Measurements from ENCODE around the gene TM7SF2. TPM values are rescaled to one million over a fixed set of nuclear protein-coding genes. Genes with fewer than 3 reads are reported as not detected.
"Not testable (repeated sequence)": the region's sequence is repeated elsewhere in the genome, so short reads cannot be mapped to it uniquely, and the experiment has no call there.

The TM7SF2 gene
- total RNA-seq, 1 experiment from 2014 or later = 113 TPM

DNA sequence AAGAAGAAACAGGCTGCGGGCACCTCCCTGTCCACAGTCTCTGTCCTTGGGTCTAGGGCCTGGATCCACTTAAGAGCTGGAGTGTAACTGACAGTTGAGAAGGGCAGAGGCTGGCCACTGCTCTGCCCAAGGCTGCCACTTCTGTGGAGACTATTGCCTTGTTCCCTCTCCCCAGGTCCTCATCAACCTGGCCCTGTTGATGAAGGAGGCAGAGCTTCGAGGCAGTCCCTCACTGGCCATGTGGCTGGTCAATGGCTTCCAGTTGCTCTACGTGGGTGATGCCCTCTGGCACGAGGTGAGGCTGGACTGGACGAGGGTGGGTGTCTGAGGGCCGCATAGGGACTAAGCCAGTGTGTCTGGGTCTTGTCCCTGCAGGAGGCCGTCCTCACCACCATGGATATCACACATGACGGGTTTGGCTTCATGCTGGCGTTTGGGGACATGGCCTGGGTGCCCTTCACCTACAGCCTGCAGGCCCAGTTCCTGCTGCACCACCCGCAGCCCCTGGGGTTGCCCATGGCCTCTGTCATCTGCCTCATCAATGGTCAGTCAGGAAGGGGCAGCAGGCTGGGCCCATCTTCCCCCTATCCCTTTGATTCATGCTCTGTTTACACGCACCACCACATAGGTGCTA lies 3.0 kb downstream of the TM7SF2 start:
- no peak for DNase-seq (ENCODE audit: low spot score)

DNA sequence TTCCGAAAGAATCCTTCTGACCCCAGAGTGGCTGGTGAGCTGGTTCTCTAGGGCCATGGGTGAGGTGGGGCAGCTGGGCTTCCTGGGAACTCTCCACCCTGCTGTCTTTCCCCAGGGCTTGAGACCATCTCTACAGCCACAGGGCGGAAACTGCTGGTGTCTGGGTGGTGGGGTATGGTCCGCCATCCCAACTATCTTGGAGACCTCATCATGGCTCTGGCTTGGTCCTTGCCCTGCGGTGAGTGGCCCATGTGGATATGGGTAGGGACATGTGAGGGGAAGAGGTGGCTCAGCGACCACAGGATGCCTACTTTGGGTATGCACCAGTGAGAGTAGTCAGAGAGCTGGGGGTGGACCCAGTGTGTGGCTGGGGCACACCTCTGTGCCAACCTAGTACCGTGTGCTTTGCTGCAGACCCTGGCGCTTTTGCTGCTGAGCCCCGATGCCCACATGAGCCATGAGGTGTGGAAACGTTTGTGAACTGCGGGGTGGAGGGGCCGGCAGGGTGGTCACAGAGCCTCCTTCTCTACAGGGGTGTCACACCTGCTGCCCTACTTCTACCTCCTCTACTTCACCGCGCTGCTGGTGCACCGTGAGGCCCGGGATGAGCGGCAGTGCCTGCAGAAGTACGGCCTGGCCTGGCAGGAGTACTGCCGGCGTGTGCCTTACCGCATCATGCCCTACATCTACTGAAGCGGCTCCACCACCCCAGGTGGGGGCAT lies 3.9 kb downstream of the TM7SF2 start:
- no peak for DNase-seq (ENCODE audit: low spot score)

DNA sequence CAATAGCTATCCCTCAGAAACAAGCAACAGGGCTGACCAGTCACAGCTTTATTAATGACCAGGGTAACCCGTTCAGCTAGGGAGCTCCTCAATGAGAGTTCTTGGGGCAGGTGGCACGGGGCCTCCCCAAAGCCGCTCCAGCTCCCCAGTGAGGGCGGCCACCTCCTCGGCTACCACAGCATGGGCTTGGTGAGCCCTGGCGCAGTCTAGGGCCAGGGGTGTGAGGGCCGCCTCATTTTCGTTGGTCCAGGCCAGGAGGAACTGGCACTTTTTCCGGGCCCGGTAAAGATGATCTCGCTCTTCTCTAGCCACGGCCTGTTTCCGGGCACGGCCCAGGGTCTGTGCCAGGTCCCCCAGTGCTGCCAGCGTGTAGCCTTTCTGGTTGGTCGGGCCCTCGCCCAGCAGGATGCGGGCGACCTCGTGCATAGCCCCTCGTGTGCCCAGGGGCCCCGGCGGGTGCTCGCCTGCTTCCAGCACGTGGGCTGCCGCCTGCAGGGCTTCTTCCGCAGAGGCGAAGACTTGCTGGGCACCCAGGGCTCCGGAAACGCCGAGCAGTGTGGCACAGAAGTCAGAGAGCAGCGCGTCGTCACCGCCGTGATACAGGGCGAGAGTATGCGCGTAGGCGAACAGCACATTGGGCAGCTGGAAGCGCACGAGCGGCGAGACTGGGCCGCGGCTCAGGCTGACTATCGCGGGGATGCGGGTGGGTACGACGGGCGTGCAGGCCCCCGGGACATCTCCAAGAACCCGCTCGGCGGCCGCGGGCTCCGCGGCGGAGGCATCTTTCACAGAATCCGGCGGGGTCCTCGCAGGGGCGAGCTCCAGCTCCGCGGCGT lies 4.9 kb downstream of the TM7SF2 start:
- peak; percentile 65 for DNase-seq (ENCODE audit: low spot score)

DNA sequence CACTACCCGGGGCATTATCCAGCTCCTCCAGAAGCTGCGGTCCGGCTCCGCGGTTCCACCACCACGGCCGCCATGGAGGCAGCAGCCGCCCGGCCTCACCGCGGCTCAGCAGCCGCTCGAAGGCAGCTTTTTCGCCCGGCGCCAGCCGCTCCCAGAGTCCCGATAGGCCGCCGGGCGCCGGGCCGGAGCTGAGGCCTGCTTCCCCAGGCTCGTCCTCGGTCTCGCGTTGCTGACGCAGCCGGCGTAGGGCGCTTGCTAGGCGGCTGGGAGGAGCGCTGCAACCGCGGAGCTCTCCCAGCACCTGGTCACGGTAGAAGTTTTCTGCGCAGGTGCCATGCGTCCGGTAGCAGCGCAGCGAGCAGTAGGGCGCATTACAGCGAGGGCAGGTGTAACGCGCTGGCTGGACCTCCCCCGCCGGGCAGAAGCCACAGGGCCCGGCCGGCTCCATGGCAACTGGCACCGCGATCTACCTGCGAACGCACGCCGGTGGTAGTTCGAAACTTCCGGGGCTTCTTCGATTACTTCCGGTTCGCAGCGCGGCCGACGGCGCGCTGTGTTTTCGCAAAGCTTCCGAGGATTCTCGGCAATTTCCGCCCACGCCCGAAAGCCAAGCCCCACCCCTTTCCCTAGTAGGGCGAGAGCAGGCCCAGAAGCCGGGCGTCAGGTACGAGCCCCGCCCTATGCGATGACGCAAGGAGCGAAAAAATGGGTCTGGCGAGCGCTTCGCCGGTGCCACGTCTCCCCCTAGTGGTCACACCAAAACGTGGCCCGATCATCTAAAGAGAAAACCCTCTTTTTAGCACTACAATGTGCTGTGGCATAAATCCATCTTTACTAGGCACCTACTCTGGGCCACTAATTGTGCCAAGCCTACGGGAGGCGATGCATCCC lies 5.8 kb downstream of the TM7SF2 start, which contains the start of gene ZNHIT2:
Gene ZNHIT2, minus strand, starts transcription at position 496 of the 891 bp plus-strand sequence. Its CDS starts 48 bp downstream, at position 448.
- DNase-seq (ENCODE audit: low spot score) = peak; percentile 100

DNA sequence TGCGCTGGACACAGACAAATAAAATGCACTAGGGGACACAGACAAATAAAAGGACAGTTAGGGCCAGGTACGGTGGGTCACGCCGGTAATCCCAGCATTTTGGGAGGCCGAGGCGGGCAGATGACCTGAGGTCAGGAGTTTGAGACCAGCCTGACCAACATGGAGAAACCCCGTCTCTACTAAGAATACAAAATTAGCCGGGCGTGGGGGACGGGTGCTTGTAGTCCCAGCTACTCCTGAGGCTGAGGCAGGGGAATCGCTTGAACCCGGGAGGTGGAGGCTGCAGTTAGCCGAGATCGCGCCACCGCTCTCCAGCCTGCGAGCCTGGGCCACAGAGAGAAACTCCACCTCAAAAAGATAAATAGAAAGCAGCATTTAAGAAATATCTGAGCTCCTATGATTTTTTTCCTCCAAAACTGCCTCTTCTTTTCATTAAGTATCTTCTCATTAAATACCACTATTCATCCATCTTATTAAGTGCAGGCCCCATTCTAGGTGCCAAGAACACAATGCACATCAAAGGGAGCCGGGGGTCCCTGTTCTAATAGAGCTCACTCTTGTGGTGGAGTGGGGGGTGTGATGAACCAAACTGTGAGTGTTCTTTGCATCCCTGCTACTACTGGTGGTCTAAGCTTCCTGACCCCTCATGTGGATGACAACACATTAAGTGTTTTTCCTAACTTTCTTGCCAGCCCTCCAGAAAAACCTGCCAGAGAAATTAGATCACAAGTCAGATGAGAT lies 6.6 kb downstream of the TM7SF2 start:
- no peak for DNase-seq (ENCODE audit: low spot score)

DNA sequence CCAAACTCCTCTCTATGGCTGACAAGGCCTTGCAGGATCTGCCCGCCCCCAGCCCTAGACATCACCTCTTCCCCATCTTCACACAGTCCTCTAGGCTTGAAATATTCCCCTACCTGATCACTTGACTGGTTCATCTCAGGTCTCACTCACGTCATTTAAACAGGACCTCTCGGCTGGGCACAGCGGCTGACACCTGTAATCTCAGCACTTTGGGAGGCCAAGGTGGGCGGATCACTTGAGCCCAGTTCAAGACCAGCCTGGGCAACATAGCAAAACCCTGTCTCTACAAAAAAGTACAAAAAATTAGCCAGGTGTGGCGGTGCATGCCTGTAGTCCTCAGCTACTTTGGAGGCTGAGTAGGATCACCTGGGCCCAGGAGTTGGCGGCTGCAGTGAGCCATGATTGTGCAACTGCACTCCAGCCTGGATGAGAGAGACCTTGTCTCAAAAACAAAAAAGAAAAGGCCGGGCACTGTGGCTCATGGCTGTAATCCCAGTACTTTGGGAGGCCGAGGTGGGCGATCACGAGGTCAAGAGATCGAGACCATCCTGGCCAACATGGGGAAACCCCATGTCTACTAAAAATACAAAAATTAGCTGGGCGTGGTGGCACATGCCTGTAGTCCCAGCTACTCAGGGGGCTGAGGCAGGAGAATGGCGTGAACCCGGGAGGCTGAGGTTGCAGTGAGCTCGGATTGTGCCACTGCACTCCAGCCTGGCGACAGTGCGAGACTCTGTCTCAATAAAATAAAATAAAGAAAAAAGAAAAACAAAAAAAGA lies 7.4 kb downstream of the TM7SF2 start:
- DNase-seq (ENCODE audit: low spot score) = not testable (repeated sequence)

DNA sequence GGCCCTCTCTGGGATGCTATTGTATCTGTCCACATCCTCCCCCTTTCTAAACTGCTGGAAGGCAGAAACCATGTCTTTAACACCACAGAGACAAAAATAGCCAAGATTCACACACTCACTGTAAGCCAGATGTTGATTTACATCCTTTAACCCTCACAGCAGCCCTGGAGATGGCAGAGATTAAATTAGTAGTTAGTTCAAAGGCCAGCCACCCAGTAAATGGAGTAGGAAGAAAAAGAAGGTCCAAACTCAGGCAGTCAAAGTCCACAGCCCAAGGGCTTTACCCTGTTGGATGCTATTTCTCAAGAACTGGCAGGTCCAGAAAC lies 8.0 kb downstream of the TM7SF2 start:
- no peak for DNase-seq (ENCODE audit: low spot score)

DNA sequence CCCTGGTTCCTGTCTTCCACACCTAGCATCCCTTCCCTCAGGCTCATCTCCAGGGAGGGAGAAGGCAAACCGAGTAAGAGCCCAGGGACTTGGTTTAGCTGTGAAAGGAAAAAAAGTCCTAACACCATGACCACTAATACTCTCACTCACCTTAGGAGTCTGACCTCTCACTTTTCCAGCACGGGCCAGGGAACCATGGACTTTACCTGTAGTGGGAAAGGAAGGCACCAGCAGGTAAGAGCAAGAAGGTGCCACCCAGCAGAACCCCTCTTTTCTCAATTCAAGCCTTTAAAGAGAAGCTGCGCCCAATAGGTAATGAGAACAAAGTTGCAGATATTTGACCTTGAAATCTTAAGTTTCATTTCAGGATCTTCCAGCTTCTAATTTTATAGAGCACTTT lies 9.2 kb downstream of the TM7SF2 start:
- DNase-seq (ENCODE audit: low spot score) = no peak

DNA sequence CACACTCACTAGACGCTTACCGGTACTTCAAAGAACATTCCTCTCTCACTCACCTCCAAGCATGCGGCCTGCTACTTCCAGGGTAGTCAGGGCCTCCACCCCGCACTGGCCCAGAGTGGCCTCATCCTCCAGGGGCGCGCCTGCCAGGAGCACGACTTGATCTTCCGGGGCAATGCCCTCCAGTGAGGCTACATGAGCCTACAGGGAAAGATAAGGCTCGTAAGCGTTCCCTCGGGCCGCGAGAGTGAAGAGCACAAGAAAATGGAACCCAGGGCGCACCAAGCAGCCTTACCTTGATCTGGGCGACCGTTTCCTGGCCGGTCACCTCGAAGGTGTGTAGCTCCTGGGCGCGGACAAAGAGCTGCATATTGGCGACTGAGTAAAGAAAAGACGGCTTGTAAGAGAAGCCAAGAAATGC lies 9.8 kb downstream of the TM7SF2 start:
- DNase-seq (ENCODE audit: low spot score) = peak; percentile 52

DNA sequence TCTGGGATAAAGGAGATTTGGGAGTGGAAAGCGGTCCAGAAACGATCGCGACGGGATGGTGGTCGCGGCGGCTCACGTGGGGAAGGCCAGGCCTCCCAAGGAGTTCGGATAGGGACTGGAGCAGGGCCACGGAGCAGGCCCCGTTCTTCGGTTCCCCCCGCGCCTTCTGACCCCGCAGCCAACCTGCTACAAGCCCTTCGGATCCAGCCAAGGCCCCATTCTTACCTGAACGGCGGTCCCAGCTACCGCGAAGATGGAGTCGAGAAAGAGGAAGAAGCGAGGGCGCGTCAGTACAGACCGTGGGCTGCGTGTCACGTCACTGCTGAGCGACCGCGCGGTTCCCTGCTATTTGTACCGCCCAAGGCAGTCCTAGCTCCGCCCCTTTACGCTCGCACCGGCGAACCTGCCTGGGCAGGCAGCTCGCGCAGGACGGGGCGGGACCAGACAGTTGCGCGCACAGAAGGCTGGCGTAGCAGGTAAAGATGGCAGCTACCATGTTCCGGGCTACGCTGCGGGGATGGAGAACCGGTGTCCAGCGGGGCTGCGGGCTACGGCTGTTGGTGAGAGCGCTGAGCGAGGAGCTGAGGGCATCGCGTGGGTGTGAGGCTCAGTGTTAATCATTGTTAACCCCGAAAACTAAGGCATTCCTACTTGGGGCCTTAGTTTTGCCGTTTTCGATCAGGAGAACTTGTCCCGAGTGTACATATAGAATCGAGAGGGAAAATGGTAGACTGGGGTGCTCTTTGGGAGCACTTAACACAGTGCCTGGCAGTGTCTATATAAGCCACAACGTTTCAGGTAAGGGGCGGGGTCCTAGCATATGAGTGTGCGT lies 10.4 kb downstream of the TM7SF2 start, which contains the start of the genes FAU and MRPL49:
Gene FAU, minus strand, starts transcription at position 270 of the 832 bp plus-strand sequence. CDS start 321 bp downstream, outside the sequence.
Gene MRPL49, plus strand, starts transcription at position 457 of the 832 bp plus-strand sequence. Its CDS starts 26 bp downstream, at position 483.
- peak; percentile 99 for DNase-seq (ENCODE audit: low spot score)

DNA sequence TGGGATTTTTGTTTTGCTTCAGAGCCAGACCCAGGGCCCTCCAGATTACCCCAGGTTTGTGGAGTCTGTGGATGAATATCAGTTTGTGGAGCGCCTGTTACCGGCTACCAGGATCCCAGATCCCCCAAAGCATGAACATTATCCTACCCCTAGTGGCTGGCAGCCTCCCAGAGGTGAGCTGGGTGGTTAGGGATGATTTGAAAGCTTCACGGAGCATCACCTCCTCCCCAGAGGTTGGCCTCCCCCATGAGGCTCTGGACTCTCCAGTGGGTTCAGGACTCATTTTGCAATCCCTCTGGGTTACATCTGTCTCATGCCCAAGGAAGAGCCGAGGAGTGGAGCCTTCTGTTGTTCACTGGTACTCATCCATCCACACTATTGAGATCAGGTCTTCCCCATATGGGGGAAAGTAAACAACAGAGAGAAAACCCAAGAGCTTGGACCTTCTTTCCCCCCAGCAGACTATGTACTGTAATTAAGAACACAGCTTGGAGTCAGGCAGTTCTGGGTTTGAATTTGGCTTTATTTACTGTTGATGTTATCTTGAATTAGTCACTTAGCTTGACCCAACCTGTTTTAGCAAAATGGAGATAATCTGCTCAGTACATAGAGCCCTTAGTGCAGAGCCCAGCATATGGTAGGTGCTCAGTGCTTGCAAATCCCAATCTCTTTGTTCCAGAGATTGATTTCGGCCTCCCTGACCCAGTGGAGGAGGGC lies 13.0 kb downstream of the TM7SF2 start:
- no peak for DNase-seq (ENCODE audit: low spot score)

DNA sequence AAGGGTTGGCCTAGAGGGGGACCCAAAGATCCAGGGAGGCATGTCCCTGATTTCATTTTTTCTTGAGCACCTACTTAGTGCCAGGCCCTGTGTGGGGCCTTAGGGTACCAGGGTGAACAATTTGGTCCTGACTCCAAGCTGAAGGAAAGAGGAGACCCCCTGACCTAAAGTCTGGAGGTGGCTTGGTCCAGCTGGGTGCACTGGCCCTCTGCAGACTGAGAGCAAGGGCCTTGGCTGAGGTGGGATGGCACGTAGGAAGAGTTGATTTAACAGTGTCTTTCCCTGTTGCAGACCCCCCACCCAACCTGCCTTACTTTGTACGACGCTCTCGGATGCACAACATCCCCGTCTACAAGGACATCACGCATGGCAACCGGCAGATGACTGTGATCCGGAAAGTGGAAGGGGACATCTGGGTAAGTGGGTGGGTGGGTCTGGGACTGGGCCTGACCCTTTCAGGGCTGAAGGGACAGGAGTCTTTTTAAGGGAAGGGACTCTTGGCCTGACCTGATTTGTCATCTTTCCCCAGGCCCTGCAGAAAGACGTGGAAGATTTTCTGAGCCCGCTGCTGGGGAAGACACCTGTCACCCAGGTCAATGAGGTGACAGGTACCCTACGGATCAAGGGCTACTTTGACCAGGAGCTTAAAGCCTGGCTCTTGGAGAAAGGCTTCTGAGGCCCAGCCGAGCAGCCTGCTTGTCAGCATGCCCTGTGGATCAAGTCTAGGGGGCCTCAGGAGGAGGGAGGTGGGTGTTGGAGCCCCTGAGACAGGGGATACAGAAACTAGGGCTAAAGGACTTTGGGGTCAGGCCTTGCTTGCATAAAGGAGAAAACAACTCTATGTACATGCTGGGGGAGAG lies 13.8 kb downstream of the TM7SF2 start:
- no peak for DNase-seq (ENCODE audit: low spot score)

DNA sequence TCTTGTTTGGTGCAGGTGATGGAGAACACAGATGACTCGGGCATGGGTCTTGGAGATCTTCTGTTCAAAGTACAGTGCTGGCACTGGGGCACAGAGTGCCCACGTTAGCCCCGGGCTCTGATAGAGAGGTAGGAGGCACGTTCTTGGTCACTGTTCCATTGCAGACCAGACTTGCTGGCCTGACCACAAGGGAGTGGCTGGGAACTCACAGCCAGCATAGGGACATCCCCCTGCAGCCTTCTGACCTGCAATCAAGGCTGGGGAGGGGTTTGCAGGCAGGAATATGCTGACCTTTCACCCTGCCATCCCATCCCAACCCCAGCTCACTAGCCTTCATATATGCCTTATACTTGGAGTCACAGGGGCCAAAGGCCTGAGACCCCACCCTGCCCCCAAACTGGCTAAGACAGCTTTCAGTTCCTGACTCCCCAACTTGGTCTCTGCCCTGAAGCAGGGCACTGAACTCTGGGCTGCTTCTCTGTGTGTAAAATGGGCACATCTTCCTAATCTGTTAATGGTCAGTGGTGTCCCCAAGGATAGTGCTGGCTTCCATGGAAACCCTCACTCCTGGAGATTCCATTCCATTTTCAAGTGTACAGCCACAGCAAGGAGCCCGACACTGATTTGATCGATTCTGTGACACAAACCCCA lies 15.1 kb downstream of the TM7SF2 start:
- DNase-seq (ENCODE audit: low spot score) = no peak

DNA sequence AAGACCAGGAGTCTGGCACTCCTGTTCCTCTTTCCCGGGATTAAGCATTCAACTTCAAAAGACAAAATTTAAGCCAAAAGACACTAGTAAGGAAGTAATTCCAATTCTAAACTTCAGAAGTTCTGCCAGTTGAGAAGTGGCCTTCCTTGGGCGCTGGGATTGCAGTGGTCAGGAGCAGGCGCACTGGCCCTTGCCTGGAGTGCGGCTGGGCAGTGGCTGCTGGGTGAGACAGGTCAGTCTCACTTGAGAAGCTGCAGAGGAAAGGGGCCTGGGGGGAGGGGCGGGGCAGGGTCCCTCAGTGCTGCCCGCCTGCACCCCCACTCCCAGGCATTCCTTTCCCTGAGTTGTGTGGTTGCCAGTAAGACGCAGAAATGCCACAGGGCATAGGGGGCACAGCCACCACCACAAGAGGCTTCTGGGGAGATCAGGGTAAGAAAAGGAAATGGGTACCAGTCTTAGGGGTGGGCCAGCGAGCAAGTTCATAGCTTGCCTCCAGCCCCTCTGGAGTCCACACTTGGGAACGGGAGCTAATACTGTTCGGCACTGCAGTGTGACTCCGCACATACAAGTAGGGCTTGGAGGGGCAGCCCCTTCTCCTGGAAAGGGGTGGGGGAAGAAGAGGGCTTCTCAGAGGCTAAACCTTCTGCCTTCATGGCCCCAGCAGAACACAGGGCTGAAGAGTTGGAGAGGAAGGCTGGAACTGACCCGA lies 16.0 kb downstream of the TM7SF2 start:
- DNase-seq (ENCODE audit: low spot score) = no peak

DNA sequence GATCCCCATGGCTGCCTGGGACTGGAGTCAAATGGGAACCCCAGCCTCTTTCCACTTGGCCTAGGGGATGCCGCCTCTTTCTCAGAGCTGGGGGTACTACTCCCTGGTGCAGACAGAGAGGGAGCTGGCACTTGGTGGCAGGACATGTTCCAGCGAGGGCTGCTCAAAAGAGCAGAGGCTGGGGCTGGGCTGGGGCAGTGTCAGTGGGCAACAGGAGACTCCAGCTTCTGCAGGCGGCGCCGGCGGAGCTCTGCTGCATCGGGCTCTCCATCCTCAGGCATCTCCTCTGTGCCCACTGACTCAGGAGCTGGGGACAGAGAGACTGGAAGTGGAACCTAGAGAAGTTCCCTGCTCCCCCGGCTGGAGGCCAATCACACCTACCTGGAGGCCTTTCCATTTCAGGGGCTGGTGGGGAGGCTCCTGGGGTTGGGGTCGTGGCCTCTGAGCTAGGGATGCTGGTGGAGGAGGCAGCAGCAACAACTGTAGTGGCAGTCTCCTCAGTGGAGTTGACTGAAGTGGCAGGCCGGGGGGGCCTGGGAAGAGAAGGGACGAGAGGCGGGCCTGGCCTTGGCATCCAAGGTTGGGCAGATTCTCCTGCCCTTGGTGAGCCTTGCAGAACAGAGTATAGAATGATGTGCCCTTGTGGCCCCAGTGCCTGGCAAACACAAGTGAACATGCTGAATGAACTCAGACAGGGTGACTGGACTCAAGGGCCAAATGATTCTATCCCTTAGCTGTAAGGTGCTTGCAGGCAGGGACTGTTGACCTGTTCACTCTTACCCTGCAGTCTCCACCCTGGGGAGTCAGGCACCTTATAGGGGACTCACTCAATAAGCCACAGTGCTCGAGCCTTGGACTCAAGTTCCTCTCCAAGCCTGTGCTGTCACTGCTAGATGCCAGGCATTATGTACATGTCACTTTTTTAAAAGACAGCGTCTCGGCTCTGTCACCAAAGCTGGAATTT lies 16.8 kb downstream of the TM7SF2 start:
- DNase-seq (ENCODE audit: low spot score) = no peak

Data from HT-29 (cell line).